HG02981 (cell line): ENCODE data around the gene STK4.
A peak's percentile ranks its signal among the peaks of the same experiment; 100 is the strongest.

Experiments
- ATAC-seq: cut with Tn5 transposase; IDR thresholded peaks from one replicate; pipeline ENCODE4 v1.9.1; 2021; ENCODE audit warnings: mild to moderate bottlenecking, moderate library complexity; ENCODE audit not compliant: unreplicated experiment

The STK4 gene

DNA sequence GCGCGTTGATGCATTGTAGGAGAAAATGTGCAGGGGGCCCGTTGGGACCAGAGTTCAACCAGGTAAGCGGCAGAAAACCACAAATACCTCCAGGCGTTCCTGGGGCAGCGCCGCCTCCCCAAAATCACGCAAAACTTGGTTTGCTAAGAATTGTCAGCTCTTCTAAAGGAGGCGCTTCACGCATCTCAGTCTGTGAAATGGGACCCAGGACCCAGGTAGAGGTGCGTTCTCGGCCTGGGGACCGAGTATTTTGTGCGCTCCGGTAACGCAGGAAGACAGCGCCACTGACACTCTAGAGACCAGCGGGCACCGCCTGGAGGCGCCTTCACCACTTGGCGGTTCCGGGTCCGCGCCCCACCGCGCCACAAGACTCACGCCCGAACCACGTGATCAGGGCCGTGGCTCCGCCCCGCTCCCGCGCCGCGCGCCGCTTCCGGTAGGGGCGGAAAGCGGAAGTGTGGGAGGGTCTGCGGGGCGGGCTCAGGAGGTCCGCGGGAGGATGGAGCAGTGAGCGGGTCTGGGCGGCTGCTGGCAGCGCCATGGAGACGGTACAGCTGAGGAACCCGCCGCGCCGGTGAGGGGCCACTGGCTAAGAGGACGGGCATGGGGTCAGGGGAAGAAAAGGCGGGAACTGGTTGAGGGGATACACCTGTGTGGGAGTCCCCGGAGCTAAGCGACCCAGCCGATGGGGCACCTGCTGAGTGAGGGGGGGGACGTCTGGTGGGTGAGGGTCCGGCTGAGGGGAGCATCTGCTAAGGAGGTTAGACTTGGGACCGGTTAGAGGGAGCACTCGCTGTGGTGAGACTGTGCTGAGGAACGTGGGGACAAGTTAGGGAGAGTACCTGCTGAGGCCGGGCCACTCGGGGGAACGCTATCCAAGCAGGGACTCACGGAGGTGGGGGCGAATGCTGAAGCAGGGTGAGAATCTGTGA is at the start of gene STK4:
Gene STK4 (plus strand): TSS at position 483 of the 932 bp plus-strand sequence. CDS start 57 bp downstream, at position 540.
- peak; percentile 66 for ATAC-seq

DNA sequence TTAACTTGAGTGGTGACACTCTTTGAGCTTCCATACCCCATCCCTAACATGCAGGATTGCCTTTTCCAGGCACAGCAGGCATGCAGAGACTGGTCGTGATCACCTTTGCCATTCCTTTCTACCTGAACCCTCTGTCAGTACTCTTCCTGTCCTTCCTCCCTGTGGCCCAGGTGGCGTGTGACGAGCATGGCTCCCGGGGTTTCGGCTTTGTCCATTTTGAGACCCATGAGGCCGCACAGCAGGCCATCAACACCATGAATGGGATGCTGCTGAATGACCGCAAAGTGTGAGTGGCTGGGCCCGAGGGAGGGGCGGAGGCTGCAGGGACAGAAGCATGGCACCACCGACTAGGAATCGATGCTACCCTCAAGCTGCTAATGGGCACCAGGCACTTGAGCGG is 49.7 kb upstream of the STK4 start:
- no peak for ATAC-seq

DNA sequence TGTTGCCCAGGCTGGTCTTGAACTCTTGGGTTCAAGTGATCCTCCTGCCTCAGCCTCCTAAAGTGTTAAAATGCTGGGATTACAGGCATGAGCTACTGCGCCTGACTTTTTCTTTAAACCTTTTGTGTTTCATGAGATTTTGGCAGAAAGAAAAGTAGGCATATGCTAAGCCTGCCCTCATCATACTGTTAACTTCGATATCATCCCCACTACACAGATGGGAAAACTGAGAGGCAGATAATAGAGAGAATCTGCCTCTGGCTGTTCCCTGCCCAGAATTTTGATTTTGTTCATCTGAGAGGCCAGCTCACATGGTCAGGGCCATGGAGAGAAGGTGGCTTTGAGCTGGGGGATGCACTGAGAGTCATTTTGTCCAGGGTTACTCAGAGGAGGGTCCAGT is 48.9 kb upstream of the STK4 start:
- no peak for ATAC-seq

GRCh38 chr20:44918342-44918741 is 48.0 kb upstream of the STK4 start:
- no peak for ATAC-seq

GRCh38 chr20:44918761-44919160 is 47.6 kb upstream of the STK4 start:
- ATAC-seq, result no peak

DNA sequence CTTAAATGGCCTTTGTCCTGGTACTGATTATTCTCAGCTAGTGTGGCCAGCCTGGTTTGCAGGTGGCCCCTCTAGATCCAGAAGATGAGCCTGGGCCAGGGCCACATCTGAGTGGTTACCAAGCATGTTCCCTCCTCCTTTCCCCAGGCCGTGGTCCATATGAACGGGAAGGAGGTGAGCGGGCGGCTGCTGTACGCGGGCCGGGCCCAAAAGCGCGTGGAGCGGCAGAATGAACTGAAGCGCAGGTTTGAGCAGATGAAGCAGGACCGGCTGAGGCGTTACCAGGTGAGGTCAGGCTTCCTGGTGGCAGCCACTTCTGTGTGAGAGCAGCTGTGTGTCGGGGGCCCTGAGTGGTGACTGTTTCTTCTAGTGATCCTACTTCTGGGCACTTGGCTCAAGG is 44.9 kb upstream of the STK4 start:
- ATAC-seq, result no peak

DNA sequence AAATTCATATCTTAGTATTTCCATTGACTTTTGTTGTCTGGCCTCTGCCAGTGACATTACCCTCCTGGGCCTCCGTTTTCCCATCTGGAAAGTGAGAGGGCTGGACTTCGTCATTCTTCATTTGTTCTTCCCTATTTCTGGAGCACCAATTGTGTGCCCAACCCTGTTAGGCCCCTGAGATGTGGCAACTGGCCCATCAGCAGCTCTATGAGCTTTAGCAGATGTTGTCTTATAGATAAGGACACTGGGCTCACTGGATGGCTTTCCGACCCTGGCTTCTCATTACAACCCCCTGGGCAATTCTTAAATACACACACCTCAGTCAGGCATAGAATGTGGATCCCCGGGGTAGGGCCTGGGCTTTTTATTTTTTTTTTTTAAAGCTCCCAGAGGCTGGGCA is 41.8 kb upstream of the STK4 start:
- ATAC-seq, result no peak

GRCh38 chr20:44928595-44928994 is 37.7 kb upstream of the STK4 start:
- ATAC-seq, result no peak

DNA sequence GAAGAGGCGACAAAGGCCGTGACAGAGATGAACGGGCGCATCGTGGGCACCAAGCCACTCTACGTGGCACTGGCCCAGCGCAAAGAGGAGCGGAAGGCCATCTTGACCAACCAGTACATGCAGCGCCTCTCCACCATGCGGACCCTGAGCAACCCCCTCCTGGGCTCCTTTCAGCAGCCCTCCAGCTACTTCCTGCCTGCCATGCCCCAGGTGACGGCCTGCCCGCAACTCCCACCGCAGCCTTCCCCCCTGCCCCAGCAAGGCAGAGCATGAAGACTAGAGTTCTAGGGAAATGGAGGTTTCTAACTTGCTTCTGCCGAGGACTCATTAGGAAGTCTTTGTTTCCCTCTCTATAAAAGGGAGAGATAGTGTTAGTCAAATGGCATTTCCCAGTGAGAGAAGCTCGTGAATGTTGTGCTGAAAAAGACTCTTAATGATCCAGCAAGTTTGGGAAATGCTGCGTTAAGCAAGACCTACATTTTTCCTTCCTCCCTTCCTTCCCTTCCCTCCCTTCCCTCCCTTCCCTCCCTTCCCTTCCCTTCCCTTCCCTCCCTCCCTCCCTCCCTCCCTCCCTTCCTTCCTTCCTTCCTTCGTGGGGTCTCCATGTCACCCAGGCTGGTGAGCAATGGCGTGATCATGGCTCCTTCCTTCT is 35.7 kb upstream of the STK4 start:
- ATAC-seq, result no peak

- no peak for ATAC-seq
These were observed 34.4 kb upstream of the STK4 start for GRCh38 chr20:44931911-44932310.

DNA sequence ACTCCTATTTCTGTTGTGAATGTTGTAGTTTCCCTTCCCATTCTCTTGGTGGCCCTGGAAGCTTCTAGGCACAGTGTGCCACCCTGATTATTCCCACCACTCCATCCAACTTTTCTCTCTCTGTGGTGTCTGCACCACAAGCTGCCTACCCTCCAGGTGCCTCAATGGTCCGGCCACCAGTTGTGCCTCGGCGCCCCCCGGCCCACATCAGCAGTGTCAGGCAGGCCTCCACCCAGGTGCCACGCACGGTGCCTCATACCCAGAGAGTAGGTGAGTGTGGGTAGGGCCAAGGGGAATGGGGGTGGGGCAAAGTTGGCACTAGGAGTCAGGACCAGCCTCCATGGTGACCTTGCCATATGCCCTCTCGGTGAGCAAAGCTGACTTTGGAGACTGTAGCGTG is 33.4 kb upstream of the STK4 start:
- ATAC-seq, result no peak

- no peak for ATAC-seq
These were observed 29.8 kb upstream of the STK4 start for GRCh38 chr20:44936510-44936909.

DNA sequence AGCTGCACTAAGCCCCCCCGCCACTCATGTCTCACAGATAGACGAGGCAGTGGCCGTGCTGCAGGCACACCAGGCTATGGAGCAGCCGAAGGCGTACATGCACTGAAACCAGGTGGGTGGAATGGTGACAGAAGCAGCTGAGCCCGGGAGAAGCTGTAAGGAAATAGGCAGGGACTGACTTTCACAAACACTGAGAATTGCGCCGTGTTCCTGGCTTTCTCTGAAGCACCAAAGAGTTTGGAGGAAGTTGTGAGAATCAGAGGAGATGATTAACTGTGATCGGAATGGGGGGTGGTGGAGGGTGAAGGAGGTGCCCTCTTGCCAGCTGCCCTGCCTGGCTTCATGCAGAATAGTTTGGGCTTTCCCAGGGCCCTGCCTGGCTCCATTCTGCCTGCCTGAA is 27.7 kb upstream of the STK4 start:
- ATAC-seq, result no peak

DNA sequence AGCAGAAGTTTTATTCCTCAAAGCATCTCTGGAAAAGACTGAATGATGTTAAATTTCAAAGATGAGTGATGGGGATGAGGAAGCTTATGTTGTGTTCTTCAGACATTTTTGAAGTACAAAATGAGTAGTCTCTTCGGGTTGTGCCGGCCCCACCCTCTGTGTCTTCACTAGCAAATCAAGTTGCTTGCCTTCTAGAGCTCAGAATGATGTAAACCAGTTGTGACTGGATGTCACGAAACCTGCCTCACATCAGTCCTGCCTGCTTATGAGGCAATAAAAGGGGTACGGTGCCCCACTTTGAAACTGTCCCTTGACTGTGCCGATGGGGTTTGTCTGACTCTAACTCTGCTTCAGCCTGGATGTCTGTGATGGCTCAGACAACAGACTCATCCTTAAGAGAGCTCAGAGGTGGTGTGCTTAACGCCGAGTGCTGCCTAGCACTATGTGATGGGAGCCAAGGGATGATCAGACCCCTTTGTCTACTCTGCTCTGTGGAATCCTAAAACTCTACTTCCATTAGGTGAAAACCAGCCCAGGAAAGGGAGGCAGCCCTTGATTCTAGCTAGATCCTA is 25.1 kb upstream of the STK4 start:
- no peak for ATAC-seq

DNA sequence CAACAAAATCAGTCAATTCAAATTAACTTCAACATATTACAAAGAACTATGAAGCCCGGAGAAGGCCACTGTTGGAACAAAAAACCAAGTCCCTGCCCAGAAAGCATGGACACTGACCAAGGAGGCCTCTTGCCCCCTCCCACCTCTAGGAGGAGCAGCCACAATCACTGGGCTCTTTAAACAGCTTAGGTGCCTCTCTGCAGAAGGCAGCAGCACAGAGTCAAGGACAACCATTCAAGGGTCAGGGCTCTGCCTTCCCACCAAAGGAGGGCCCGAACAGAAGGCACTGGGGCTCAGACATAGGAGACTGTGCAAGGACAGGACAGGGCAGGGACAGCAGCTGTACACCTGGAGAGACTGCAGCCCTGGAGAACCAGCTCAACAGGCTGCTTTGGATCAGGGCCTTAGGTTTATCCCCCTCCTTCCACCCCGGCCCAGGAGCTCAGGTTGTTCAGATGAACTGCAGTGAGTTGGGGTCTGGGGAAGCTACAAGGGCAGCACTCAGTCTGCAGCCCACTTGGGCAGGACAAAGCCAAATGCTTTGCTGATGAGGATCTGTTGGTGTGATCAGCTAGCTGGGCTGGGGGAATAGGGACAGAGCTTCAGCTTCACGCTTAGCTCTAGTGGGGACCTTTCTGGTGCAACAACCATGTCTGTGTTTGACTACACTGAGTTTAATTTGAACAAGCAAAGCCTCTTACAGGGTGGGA is 23.9 kb upstream of the STK4 start:
- ATAC-seq, result no peak

DNA sequence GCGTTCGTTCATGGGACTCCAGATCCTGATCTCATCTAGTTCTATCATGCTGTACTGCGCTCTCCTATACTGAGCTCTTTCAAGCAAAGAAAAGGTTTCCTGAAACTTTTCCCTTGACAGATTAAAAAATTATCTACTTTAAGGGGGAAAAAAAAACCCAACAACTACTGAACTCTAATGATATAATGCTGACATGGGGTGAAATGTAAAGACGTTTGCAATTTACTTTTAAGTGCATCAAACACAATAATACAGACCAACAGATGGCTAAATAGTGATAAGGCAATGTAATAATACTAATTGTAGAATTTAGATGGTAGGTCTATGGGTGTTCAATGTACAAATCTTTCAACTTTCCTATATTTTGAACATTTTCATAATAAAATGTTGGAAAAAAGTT is 22.5 kb upstream of the STK4 start:
- ATAC-seq, result no peak

GRCh38 chr20:44945261-44945660 is 21.1 kb upstream of the STK4 start:
- no peak for ATAC-seq

- ATAC-seq, result no peak
These were observed 19.9 kb upstream of the STK4 start for GRCh38 chr20:44946271-44946852.

GRCh38 chr20:44948107-44948506 is 18.2 kb upstream of the STK4 start:
- no peak for ATAC-seq

- no peak for ATAC-seq
These were observed 17.8 kb upstream of the STK4 start for GRCh38 chr20:44948513-44948912.

DNA sequence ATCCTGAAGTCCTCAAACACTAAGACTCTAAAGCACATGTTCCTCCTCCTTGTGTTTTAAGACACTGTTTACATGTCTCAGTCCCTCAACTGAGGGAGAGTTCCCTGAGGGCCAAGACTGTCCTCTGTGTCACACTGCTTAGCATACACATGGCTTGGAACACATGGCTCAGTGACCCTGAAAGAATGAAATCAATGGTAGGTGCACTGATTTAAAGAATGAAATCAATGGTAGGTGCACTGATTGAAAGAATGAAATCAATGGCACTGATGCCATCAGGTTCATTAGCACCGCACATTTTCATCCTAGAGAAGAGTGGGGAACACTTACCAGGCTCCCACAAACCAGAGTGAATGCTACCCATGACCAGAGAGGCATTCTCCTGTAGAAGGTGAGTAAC is 15.9 kb upstream of the STK4 start:
- ATAC-seq, result no peak
